Gastroesophageal sphincter (tissue), 2 donors: Measurements from ENCODE around the gene CCDC124.

Experiments
- POLR2A ChIP-seq, 2 donors: fragments of 450-650 bp; IDR thresholded peaks; one replicate each; pipeline ENCODE4 v1.6.1; 2017; ENCODE audit warnings: antibody characterized with exemption in 2 of 2, mild to moderate bottlenecking in 2 of 2, moderate library complexity in 1 of 2
- POLR2AphosphoS5 ChIP-seq: sonication (generic); formaldehyde crosslinking; IDR thresholded peaks from one replicate; pipeline ENCODE4 v1.6.1; 2017; ENCODE audit warnings: antibody characterized with exemption

GRCh38 chr19:17973759-17974158 lies 40.9 kb downstream of the CCDC124 start:
- TF ChIP-seq POLR2A (IDR thresholded peaks at IDR 0.05) (no peak), POLR2AphosphoS5 (no peak)
